Caco-2 (cell line): ENCODE measurements around the gene HCN1. TPM values are rescaled to one million over a fixed set of nuclear protein-coding genes. Genes with fewer than 3 reads are reported as not detected.

Source experiments
- BruUV-seq: library from RNA; stranded (reverse); fragments of 400-500 nt; replicated peaks from 2 replicates; lab custom pipeline; 2021; lab: Mats Ljungman, UMichigan
- CTCF ChIA-PET: fragments of 300-600 bp; sonication (Branson Sonifier 250); formaldehyde crosslinking; loops from one replicate; lab custom pipeline; 2022; ENCODE audit warnings: antibody characterized with exemption; lab: Charles Lee
- POLR2A ChIA-PET: fragments of 300-600 bp; sonication (Branson Sonifier 250); formaldehyde crosslinking; loops from one replicate; lab custom pipeline; 2022; ENCODE audit warnings: antibody characterized with exemption; lab: Charles Lee
- DNase-seq, 2 experiments: peaks; one replicate each; pipeline versions ENCODE4 v3.0.0 to v3.0.0-alpha.2; 2020 to 2022
- H3K27me3 ChIP-seq: replicated peaks from 2 replicates; pipeline ENCODE4 v1.6.0; 2011; ENCODE audit warnings: low read length; ENCODE audit not compliant: control insufficient read depth, insufficient read depth
- H3K36me3 ChIP-seq: 2 replicates; pipeline ENCODE4 v1.5.1; 2011; ENCODE audit warnings: low read length; ENCODE audit not compliant: control insufficient read depth, insufficient read depth
- H3K4me1 ChIP-seq: fragments of 250-450 bp; sonication (Bioruptor Pico); 2 replicates; pipeline ENCODE4 v1.5.1; 2020; ENCODE audit warnings: mild to moderate bottlenecking
- H3K4me3 ChIP-seq: 2 replicates; pipeline ENCODE4 v1.5.1; 2011; ENCODE audit warnings: low read depth, mild to moderate bottlenecking, control low read depth, low read length
- H3K9me3 ChIP-seq: fragments of 250-450 bp; sonication (Bioruptor Pico); 2 replicates; pipeline ENCODE4 v1.5.1; 2020; ENCODE audit warnings: mild to moderate bottlenecking, moderate library complexity
- H3K27ac Mint-ChIP-seq: one replicate; pipeline ENCODE4 v1.8.0; 2022; ENCODE audit warnings: mixed read lengths; ENCODE audit not compliant: unreplicated experiment
- H3K27me3 Mint-ChIP-seq: one replicate; pipeline ENCODE4 v1.8.0; 2022; ENCODE audit warnings: mixed read lengths; ENCODE audit not compliant: insufficient read depth, unreplicated experiment
- H3K36me3 Mint-ChIP-seq: one replicate; pipeline ENCODE4 v1.8.0; 2022; ENCODE audit warnings: mild to moderate bottlenecking, mixed read lengths; ENCODE audit not compliant: insufficient read depth, unreplicated experiment
- H3K4me1 Mint-ChIP-seq: one replicate; pipeline ENCODE4 v1.8.0; 2022; ENCODE audit warnings: low read depth, mixed read lengths; ENCODE audit not compliant: unreplicated experiment
- H3K4me3 Mint-ChIP-seq: one replicate; pipeline ENCODE4 v1.8.0; 2022; ENCODE audit warnings: mild to moderate bottlenecking, moderate library complexity, mixed read lengths; ENCODE audit not compliant: unreplicated experiment
- H3K9me3 Mint-ChIP-seq: one replicate; pipeline ENCODE4 v1.8.0; 2022; ENCODE audit warnings: mixed read lengths; ENCODE audit not compliant: unreplicated experiment
- CTCF ChIP-seq, 2 experiments: fragments of 200-600 bp in 1 of 2; IDR thresholded peaks; 1 replicate in 1 of 2; 2 replicates in 1 of 2; pipeline versions ENCODE4 v1.5.1 to v1.8.0; 2011 to 2022; ENCODE audit warnings: antibody characterized with exemption in 1 of 2, control low read depth in 1 of 2, inconsistent platforms in 1 of 2, low read depth in 1 of 2, low read length in 1 of 2, mild to moderate bottlenecking in 1 of 2, moderate library complexity in 1 of 2; ENCODE audit not compliant: insufficient read depth in 1 of 2, severe bottlenecking in 1 of 2, unreplicated experiment in 1 of 2
- intact Hi-C: fragments of 100-400 bp; cut with micrococcal nuclease; formaldehyde crosslinking; loops from one replicate; pipeline ENCODE4 v1.10.0; 2022; ENCODE audit not compliant: unreplicated experiment
- total RNA-seq: library from RNA; stranded (reverse); gene quantifications from 2 replicates; pipeline ENCODE4 v1.2.3, GENCODE V29; 2022

HCN1 gene
- total RNA-seq, 1 experiment from 2014 or later = not detected

GRCh38 chr5:45521067-45521466 lies 175.1 kb downstream of the HCN1 start:
- ChIA-PET POLR2A (no interaction called here), CTCF (interaction anchor here (0.6 kb wide), 1 partner anchor 589 kb away, joined by 3 read pairs; no protein-coding TSS in a partner anchor)
- DNase-seq = peak in 1 of 2 experiments; percentile 30
- Histone ChIP-seq H3K27me3 (no peaks in the 10 kb centered on the region), H3K9me3 (no peaks in the 10 kb centered on the region), H3K36me3 (no peaks in the 10 kb centered on the region), H3K4me1 (no peaks in the 10 kb centered on the region), H3K4me3 (no peak overlapping the region)
- peak; percentile 15 to 40 for TF ChIP-seq CTCF (IDR thresholded peaks at IDR 0.05; ENCODE audit: insufficient read depth in 1 of 2, low read depth in 1 of 2, low read length in 1 of 2, severe bottlenecking in 1 of 2, unreplicated experiment in 1 of 2)
- intact Hi-C loops = loop anchor here (1.0 kb wide), 2 partner anchors 483 to 569 kb away; no protein-coding TSS in a partner anchor
- no peaks in the 10 kb centered on the region for H3K36me3 Mint-ChIP-seq
- no peaks in the 10 kb centered on the region for H3K27me3 Mint-ChIP-seq
- H3K9me3 Mint-ChIP-seq = no peaks in the 10 kb centered on the region
- no TSS peak for BruUV-seq
- no peak overlapping the region for H3K27ac Mint-ChIP-seq
- no peaks in the 10 kb centered on the region for H3K4me1 Mint-ChIP-seq
- no peak overlapping the region for H3K4me3 Mint-ChIP-seq

GRCh38 chr5:45512521-45512920 lies 183.7 kb downstream of the HCN1 start:
- Histone ChIP-seq H3K9me3 (no peaks in the 10 kb centered on the region), H3K27me3 (no peaks in the 10 kb centered on the region), H3K4me1 (no peaks in the 10 kb centered on the region), H3K36me3 (no peaks in the 10 kb centered on the region), H3K4me3 (no peak overlapping the region)
- intact Hi-C loops = no loop called here
- no peak for DNase-seq
- no peak overlapping the region for H3K4me3 Mint-ChIP-seq
- no peaks in the 10 kb centered on the region for H3K36me3 Mint-ChIP-seq
- CTCF ChIA-PET = no interaction called here
- H3K9me3 Mint-ChIP-seq = no peaks in the 10 kb centered on the region
- POLR2A ChIA-PET = no interaction called here
- no peak for TF ChIP-seq CTCF (IDR thresholded peaks at IDR 0.05; ENCODE audit: insufficient read depth in 1 of 2, low read depth in 1 of 2, low read length in 1 of 2, severe bottlenecking in 1 of 2, unreplicated experiment in 1 of 2)
- H3K27me3 Mint-ChIP-seq = no peaks in the 10 kb centered on the region
- H3K27ac Mint-ChIP-seq = no peak overlapping the region
- H3K4me1 Mint-ChIP-seq = no peaks in the 10 kb centered on the region
- BruUV-seq = no TSS peak

GRCh38 chr5:45509371-45509770 lies 186.8 kb downstream of the HCN1 start:
- intact Hi-C loops = no loop called here
- Histone ChIP-seq H3K27me3 (no peaks in the 10 kb centered on the region), H3K4me1 (no peaks in the 10 kb centered on the region), H3K9me3 (no peaks in the 10 kb centered on the region), H3K4me3 (no peak overlapping the region), H3K36me3 (no peaks in the 10 kb centered on the region)
- Mint-ChIP-seq H3K4me3 (no peak overlapping the region), H3K36me3 (no peaks in the 10 kb centered on the region), H3K9me3 (no peaks in the 10 kb centered on the region), H3K27me3 (no peaks in the 10 kb centered on the region), H3K27ac (no peak overlapping the region), H3K4me1 (no peaks in the 10 kb centered on the region)
- no TSS peak for BruUV-seq
- POLR2A ChIA-PET = no interaction called here
- no peak for TF ChIP-seq CTCF (IDR thresholded peaks at IDR 0.05; ENCODE audit: insufficient read depth in 1 of 2, low read depth in 1 of 2, low read length in 1 of 2, severe bottlenecking in 1 of 2, unreplicated experiment in 1 of 2)
- CTCF ChIA-PET = no interaction called here
- no peak for DNase-seq
